DND-41 (cell line): ENCODE measurements around the gene MACROD1.

Source experiments
- EZH2 ChIP-seq: IDR thresholded peaks from 3 replicates; pipeline ENCODE4 v1.6.1; 2012; ENCODE audit warnings: borderline replicate concordance, low read depth, mild to moderate bottlenecking, moderate library complexity, low read length, inconsistent platforms; ENCODE audit not compliant: severe bottlenecking
- TF ChIP-seq, protein P1 (sequence below): IDR thresholded peaks from 2 replicates; pipeline ENCODE4 v1.5.1; 2012; ENCODE audit warnings: borderline replicate concordance, low read length, moderate library complexity, mild to moderate bottlenecking; ENCODE audit not compliant: poor library complexity, severe bottlenecking; ENCODE audit errors: extremely low read depth

DNA sequence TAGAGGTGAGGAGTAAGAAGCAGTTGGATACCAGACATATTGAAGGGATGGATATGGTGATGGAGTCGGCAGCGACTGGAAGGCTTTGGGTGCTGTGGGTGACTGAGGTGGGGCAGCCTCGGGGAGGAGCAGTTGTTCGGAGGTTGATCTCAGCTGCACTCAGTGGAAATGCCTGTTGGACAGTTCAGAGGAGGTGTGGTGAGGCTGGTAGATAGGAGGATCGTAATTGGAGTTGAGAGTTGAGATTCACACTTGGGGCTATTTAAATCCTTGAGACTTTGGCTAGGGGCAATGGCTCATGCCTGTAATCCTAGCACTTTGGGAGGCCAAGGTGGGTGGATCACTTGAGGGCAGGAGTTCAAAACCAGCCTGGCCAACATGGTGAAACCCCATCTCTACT is 172.8 kb downstream of the MACROD1 start:
- TF ChIP-seq, protein P1, sequence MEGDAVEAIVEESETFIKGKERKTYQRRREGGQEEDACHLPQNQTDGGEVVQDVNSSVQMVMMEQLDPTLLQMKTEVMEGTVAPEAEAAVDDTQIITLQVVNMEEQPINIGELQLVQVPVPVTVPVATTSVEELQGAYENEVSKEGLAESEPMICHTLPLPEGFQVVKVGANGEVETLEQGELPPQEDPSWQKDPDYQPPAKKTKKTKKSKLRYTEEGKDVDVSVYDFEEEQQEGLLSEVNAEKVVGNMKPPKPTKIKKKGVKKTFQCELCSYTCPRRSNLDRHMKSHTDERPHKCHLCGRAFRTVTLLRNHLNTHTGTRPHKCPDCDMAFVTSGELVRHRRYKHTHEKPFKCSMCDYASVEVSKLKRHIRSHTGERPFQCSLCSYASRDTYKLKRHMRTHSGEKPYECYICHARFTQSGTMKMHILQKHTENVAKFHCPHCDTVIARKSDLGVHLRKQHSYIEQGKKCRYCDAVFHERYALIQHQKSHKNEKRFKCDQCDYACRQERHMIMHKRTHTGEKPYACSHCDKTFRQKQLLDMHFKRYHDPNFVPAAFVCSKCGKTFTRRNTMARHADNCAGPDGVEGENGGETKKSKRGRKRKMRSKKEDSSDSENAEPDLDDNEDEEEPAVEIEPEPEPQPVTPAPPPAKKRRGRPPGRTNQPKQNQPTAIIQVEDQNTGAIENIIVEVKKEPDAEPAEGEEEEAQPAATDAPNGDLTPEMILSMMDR = no peak
- no peak for TF ChIP-seq EZH2
